T-cell (primary cell): ENCODE results near the gene FMN1. TPM values are rescaled to one million over a fixed set of nuclear protein-coding genes. Genes with fewer than 3 reads are reported as not detected.

ENCODE experiments used
- ATAC-seq, 4 experiments: fragments of 200-7000 bp in 3 of 4; fragments of 150-1000 bp in 1 of 4; cut with Tn5 transposase; replicated peaks in 1 of 4; 1 replicate in 3 of 4; 2 replicates in 1 of 4; pipeline ENCODE4 v1.10.0; 2021; ENCODE audit warnings: moderate library complexity in 3 of 4, mild to moderate bottlenecking in 2 of 4, moderate number of reproducible peaks in 1 of 4
- CTCF ChIA-PET, 2 donors: fragments of 300-600 bp; sonication (Branson Sonifier 250); formaldehyde crosslinking; loops; one replicate each; lab custom pipeline; 2022; ENCODE audit warnings: antibody characterized with exemption in 2 of 2; lab: Charles Lee
- POLR2A ChIA-PET, 2 donors: fragments of 300-600 bp; sonication (Branson Sonifier 250); formaldehyde crosslinking; loops; one replicate each; lab custom pipeline; 2022; ENCODE audit warnings: antibody characterized with exemption in 2 of 2; lab: Charles Lee
- DNase-seq, 35 experiments: peaks; one replicate each; pipeline versions ENCODE4 v3.0.0 to v3.0.0-alpha.2; 2013 to 2023
- H3K27ac ChIP-seq: one replicate; pipeline ENCODE4 v1.5.1; 2013; ENCODE audit warnings: low read length
- H3K27me3 ChIP-seq, 2 experiments: replicated peaks in 1 of 2; 1 replicate in 1 of 2; 2 replicates in 1 of 2; pipeline versions ENCODE4 v1.6.1 to v1.7.0; 2013; ENCODE audit warnings: low read length in 1 of 2, mixed read lengths in 1 of 2; ENCODE audit not compliant: control insufficient read depth in 2 of 2, insufficient read depth in 2 of 2; ENCODE audit errors: extremely low read depth in 1 of 2
- H3K36me3 ChIP-seq, 2 donors: 1 replicate in 1 of 2; 2 replicates in 1 of 2; pipeline versions ENCODE4 v1.6.1 to v1.7.0; 2013; ENCODE audit warnings: low read length in 1 of 2; ENCODE audit not compliant: control insufficient read depth in 2 of 2, insufficient read depth in 1 of 2; ENCODE audit errors: extremely low read depth in 1 of 2
- H3K4me1 ChIP-seq, 2 experiments: 1 replicate in 1 of 2; 2 replicates in 1 of 2; pipeline versions ENCODE4 v1.6.1 to v1.7.0; 2013; ENCODE audit warnings: low read length in 2 of 2, mixed read lengths in 1 of 2; ENCODE audit not compliant: insufficient read depth in 2 of 2, control insufficient read depth in 1 of 2; ENCODE audit errors: extremely low read depth in 1 of 2
- H3K4me3 ChIP-seq, 2 donors: 1 replicate in 1 of 2; 2 replicates in 1 of 2; pipeline versions ENCODE4 v1.5.1 to v1.7.0; 2013; ENCODE audit warnings: mild to moderate bottlenecking in 2 of 2, low read length in 1 of 2, moderate library complexity in 1 of 2; ENCODE audit not compliant: control insufficient read depth in 1 of 2; ENCODE audit errors: extremely low read depth in 1 of 2
- H3K9me3 ChIP-seq: 2 replicates; pipeline ENCODE4 v1.7.0; 2013
- H3K27ac Mint-ChIP-seq, 2 donors: one replicate each; pipeline ENCODE4 v1.8.0; 2020 to 2021; ENCODE audit warnings: mild to moderate bottlenecking in 2 of 2, mixed read lengths in 2 of 2
- H3K27me3 Mint-ChIP-seq, 2 donors: one replicate each; pipeline ENCODE4 v1.8.0; 2021 to 2022; ENCODE audit warnings: mixed read lengths in 2 of 2
- H3K36me3 Mint-ChIP-seq: one replicate; pipeline ENCODE4 v1.8.0; 2021; ENCODE audit warnings: mixed read lengths
- H3K4me1 Mint-ChIP-seq, 3 donors: one replicate each; pipeline ENCODE4 v1.8.0; 2020 to 2022; ENCODE audit warnings: mixed read lengths in 3 of 3, mild to moderate bottlenecking in 1 of 3
- H3K4me3 Mint-ChIP-seq, 3 donors: one replicate each; pipeline ENCODE4 v1.8.0; 2020 to 2022; ENCODE audit warnings: mild to moderate bottlenecking in 3 of 3, mixed read lengths in 3 of 3, moderate library complexity in 3 of 3
- H3K9me3 Mint-ChIP-seq, 3 donors: one replicate each; pipeline ENCODE4 v1.8.0; 2020 to 2022; ENCODE audit warnings: mixed read lengths in 3 of 3
- WGBS: methylation state at CpG from one replicate; pipeline ENCODE4 v1.1.5; 2013; ENCODE audit warnings: missing lambda C conversion rate; ENCODE audit not compliant: insufficient coverage; 5-methylcytosine and 5-hydroxymethylcytosine counted together
- total RNA-seq, 35 experiments: library from RNA in 6 of 35; stranded (reverse) in 6 of 35; fragments of 120-200 nt in 1 of 35; gene quantifications; one replicate each; pipeline versions ENCODE4 v1.2.1 to v1.2.4 and lab custom pipeline; 2013 to 2026

Gene FMN1
- total RNA-seq, 5 donors from 2014 or later (not counting 1 experiment from before 2014, with no cell fraction given), result 0.20 to 22.4 (median 14.9) TPM

DNA sequence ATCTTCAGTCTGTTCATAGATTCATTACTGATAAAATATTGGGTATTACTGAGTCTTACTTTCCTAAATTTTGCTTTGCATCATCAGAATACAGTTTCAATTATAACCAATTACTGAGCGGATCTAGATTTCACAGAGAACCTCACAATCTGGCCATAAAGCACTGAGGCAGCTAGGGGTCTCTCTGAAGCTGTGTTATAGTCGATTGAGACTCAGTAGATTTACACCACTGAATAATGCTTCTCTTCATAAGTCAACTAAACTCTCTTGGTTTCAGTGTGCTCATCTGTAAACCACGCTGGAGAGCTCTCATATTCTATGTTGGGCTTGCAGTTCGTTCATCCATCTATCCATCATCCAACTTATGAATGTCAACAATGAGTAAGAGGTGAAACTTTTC, 296.1 kb downstream of the FMN1 start:
- H3K9me3 ChIP-seq, result no peaks in the 10 kb centered on the region
- ChIA-PET POLR2A (no interaction called here), CTCF (no interaction called here)
- peaks cover 0 to 4% of the 10 kb centered on the region in 2 donors for H3K27me3 Mint-ChIP-seq
- H3K27ac Mint-ChIP-seq, result no peak overlapping the region
- no peak overlapping the region for H3K4me3 ChIP-seq
- H3K4me1 Mint-ChIP-seq, result no peaks in the 10 kb centered on the region
- DNase-seq (no peak), ATAC-seq (no peak)
- no CpG with 5 or more reads among the region's 4 CpGs for WGBS
- no peaks in the 10 kb centered on the region for H3K36me3 ChIP-seq
- no peak overlapping the region for H3K27ac ChIP-seq
- H3K27me3 ChIP-seq, result no peaks in the 10 kb centered on the region
- H3K9me3 Mint-ChIP-seq, result no peaks in the 10 kb centered on the region
- H3K36me3 Mint-ChIP-seq, result no peaks in the 10 kb centered on the region
- H3K4me3 Mint-ChIP-seq, result no peak overlapping the region
- no peaks in the 10 kb centered on the region for H3K4me1 ChIP-seq

DNA sequence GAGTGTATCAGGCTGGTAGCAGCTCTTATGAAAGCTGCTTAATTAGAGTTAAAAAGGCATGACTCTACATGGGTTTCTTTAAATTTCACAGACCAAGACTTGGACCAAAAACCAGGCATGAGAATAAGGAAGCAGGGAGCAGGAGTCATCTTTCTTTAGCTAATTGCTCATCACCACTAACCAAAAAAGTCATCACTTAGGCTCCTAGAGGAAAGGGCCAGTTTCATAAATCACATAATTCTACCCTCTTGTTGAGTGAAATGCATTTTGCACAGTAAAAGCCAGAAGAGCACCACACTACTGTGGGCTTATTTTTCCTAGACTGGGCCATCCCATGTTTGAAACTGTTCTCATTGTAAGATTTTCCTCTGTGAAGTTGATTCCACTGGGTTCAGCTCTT, 301.1 kb downstream of the FMN1 start:
- peaks cover 0 to 8% (median 0%) of the 10 kb centered on the region in 3 donors for H3K9me3 Mint-ChIP-seq
- H3K36me3 Mint-ChIP-seq, result no peaks in the 10 kb centered on the region
- no peak overlapping the region for H3K4me3 Mint-ChIP-seq
- H3K36me3 ChIP-seq, result no peaks in the 10 kb centered on the region
- H3K4me1 ChIP-seq, result no peaks in the 10 kb centered on the region
- ChIA-PET CTCF (no interaction called here), POLR2A (no interaction called here)
- H3K27me3 Mint-ChIP-seq, result peaks cover 0 to 4% of the 10 kb centered on the region in 2 donors
- H3K4me1 Mint-ChIP-seq, result no peaks in the 10 kb centered on the region
- no peak overlapping the region for H3K27ac ChIP-seq
- H3K27me3 ChIP-seq, result no peaks in the 10 kb centered on the region
- DNase-seq (no peak), ATAC-seq (no peak)
- H3K27ac Mint-ChIP-seq, result no peak overlapping the region
- H3K9me3 ChIP-seq, result no peaks in the 10 kb centered on the region
- H3K4me3 ChIP-seq, result no peak overlapping the region

DNA sequence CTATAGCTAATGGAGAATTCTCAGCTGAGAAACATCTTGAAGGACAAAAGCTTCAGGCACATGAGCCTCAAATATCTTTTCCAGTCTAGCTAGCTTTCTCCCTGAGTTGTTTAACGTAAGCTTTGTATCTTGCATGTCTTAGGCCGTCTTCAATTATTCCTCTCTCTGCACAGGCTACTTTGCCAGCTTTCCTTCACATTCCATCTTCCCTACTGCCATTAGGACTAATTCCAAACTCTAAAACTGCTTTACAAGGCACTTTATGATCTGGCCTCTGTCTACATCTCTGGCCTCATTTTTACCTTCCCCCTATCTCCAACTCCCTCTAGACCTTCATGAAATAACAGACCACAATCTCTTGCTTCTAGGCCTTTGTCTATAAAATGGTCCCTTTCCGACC, 305.3 kb downstream of the FMN1 start:
- 85% methylated on average over 3 of the region's 3 CpGs for WGBS
- no peak for ATAC-seq
- no peak for DNase-seq
- Mint-ChIP-seq H3K36me3 (no peaks in the 10 kb centered on the region), H3K27ac (no peak overlapping the region), H3K9me3 (peaks cover 0 to 8% (median 0%) of the 10 kb centered on the region in 3 donors), H3K4me1 (no peaks in the 10 kb centered on the region), H3K4me3 (no peak overlapping the region), H3K27me3 (no peaks in the 10 kb centered on the region)
- Histone ChIP-seq H3K9me3 (no peaks in the 10 kb centered on the region), H3K27ac (no peak overlapping the region), H3K4me3 (no peak overlapping the region), H3K36me3 (no peaks in the 10 kb centered on the region), H3K27me3 (peaks cover 0 to 3% of the 10 kb centered on the region in 2 experiments), H3K4me1 (no peaks in the 10 kb centered on the region)
- CTCF ChIA-PET, result no interaction called here
- POLR2A ChIA-PET, result no interaction called here

DNA sequence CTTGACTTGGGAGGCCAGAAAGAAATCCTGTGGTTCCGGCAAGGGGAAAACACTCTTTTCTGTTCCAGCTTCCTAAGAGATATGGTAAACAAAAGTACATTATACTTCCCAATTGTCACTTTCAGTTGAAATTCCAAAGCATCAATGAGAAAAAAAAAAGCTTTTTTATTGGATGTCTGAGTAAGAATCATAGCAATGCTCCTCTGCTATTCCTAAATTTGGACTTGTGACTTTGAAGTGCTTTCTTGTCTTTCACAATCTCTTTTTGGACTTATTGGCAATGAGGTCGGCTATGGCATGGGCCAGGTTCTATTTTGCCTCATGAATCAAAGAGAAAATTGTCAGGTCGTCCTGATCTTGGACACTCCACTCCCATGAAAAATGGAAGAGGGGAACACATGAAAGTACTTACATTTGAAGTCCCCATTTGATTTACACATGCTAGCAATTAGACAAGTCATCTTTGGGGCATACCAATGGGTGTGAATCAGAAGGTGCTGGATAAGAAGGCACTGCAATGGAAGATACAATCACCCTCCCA, 306.2 kb downstream of the FMN1 start:
- Histone ChIP-seq H3K27ac (no peak overlapping the region), H3K4me1 (no peaks in the 10 kb centered on the region), H3K4me3 (no peak overlapping the region), H3K27me3 (peaks cover 0 to 3% of the 10 kb centered on the region in 2 experiments), H3K9me3 (no peaks in the 10 kb centered on the region), H3K36me3 (no peaks in the 10 kb centered on the region)
- ChIA-PET POLR2A (interaction anchor here in 1 of 2 donors (0.6 kb wide), 1 partner anchor 13 kb away, joined by 3 read pairs; no protein-coding TSS in a partner anchor), CTCF (no interaction called here)
- Mint-ChIP-seq H3K9me3 (peaks cover 0 to 8% (median 0%) of the 10 kb centered on the region in 3 donors), H3K4me1 (no peaks in the 10 kb centered on the region), H3K27me3 (no peaks in the 10 kb centered on the region), H3K4me3 (no peak overlapping the region), H3K27ac (no peak overlapping the region), H3K36me3 (no peaks in the 10 kb centered on the region)
- ATAC-seq (no peak), DNase-seq (no peak)
- no CpG with 5 or more reads among the region's 3 CpGs for WGBS

DNA sequence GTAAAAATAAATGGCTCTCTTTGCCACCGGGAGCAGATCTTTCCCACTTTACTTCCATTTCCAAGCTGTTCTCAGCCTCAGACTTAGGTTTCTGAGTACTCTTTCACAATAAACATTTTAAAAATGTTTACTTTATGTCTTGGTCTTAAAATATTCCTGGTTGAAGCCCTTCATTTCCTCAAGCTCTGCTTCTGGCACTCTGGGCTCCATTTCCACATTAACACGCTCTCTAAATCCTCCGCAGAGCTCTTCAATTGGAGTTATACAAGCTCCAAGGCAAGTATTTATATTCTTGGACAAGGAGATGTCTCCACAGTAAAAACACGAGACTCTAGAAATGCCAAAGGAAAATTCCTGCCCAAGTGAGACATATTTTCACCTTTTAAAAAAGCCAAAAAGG, 307.4 kb downstream of the FMN1 start:
- no peaks in the 10 kb centered on the region for H3K36me3 Mint-ChIP-seq
- CTCF ChIA-PET, result no interaction called here
- H3K4me3 Mint-ChIP-seq, result no peak overlapping the region
- Histone ChIP-seq H3K9me3 (no peaks in the 10 kb centered on the region), H3K27me3 (peaks cover 0 to 3% of the 10 kb centered on the region in 2 experiments), H3K36me3 (no peaks in the 10 kb centered on the region), H3K27ac (no peak overlapping the region), H3K4me1 (no peaks in the 10 kb centered on the region), H3K4me3 (no peak overlapping the region)
- H3K27me3 Mint-ChIP-seq, result no peaks in the 10 kb centered on the region
- no peak for DNase-seq
- no peak for ATAC-seq
- H3K9me3 Mint-ChIP-seq, result peaks cover 0 to 5% (median 0%) of the 10 kb centered on the region in 3 donors
- H3K4me1 Mint-ChIP-seq, result no peaks in the 10 kb centered on the region
- no peak overlapping the region for H3K27ac Mint-ChIP-seq
- POLR2A ChIA-PET, result no interaction called here
- WGBS, result 86% methylated on average over 1 of the region's 4 CpGs

DNA sequence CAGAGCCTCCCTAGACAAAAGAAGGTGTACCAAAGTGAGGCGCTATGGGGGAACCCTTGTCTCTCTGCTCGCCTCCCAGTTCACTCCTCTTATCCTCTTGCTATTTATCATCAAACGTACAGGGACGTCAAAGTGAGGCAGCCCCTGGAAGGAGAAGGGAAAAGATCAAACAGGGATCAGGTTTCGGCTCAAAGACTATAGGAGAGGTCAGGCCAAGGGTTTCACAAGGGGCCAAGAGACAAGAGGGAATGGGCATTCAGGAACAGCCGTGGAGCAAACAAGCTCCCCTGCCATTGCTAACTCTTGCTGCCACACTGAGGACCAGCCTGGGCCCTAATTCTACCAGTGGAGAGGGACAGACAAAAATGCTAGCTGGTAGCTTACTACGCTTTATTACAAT, 308.1 kb downstream of the FMN1 start:
- no peaks in the 10 kb centered on the region for H3K36me3 Mint-ChIP-seq
- ChIA-PET POLR2A (no interaction called here), CTCF (no interaction called here)
- Histone ChIP-seq H3K36me3 (no peaks in the 10 kb centered on the region), H3K27ac (no peak overlapping the region), H3K9me3 (no peaks in the 10 kb centered on the region), H3K4me3 (no peak overlapping the region), H3K27me3 (peaks cover 0 to 3% of the 10 kb centered on the region in 2 experiments), H3K4me1 (no peaks in the 10 kb centered on the region)
- WGBS, result 94% methylated on average over 2 of the region's 7 CpGs
- H3K9me3 Mint-ChIP-seq, result peaks cover 0 to 5% (median 0%) of the 10 kb centered on the region in 3 donors
- H3K4me1 Mint-ChIP-seq, result no peaks in the 10 kb centered on the region
- DNase-seq (no peak), ATAC-seq (no peak)
- no peaks in the 10 kb centered on the region for H3K27me3 Mint-ChIP-seq
- no peak overlapping the region for H3K4me3 Mint-ChIP-seq
- H3K27ac Mint-ChIP-seq, result no peak overlapping the region

DNA sequence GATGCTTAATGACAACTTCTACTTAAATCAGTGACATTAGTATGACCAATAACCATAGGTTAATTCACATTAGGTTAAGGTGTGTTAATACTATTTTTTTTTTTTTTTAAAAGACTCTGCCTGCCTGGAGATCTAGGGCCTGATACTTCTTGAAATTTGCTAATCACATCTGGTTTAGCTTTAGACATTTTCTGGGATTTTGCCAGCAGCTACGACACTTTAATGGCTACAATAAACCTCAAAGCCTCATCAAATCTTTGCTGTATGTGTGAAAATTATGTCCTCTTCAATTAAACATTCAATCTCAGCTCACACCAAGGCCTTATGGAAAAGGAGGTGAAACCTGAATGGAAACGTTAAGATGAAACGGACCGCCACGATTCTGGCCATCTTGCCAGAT, 308.8 kb downstream of the FMN1 start:
- no peaks in the 10 kb centered on the region for H3K36me3 ChIP-seq
- Mint-ChIP-seq H3K9me3 (peaks cover 0 to 5% (median 0%) of the 10 kb centered on the region in 3 donors), H3K4me1 (no peaks in the 10 kb centered on the region), H3K27ac (no peak overlapping the region), H3K36me3 (no peaks in the 10 kb centered on the region), H3K4me3 (no peak overlapping the region), H3K27me3 (no peaks in the 10 kb centered on the region)
- DNase-seq (no peak), ATAC-seq (no peak)
- H3K9me3 ChIP-seq, result no peaks in the 10 kb centered on the region
- H3K4me1 ChIP-seq, result no peaks in the 10 kb centered on the region
- H3K27me3 ChIP-seq, result peaks cover 0 to 3% of the 10 kb centered on the region in 2 experiments
- POLR2A ChIA-PET, result no interaction called here
- no peak overlapping the region for H3K27ac ChIP-seq
- no peak overlapping the region for H3K4me3 ChIP-seq
- CTCF ChIA-PET, result no interaction called here
- WGBS, result 100% methylated on average over 1 of the region's 5 CpGs
